Ureter (tissue), 1 donor: Measurements from ENCODE around the gene NFX1. TPM values are rescaled to one million over a fixed set of nuclear protein-coding genes. Genes with fewer than 3 reads are reported as not detected.

Experiments used
- DNase-seq: peaks from one replicate; pipeline ENCODE4 v3.0.0-alpha.2; 2020; ENCODE audit warnings: low spot score
- total RNA-seq: library from RNA; stranded (reverse); gene quantifications from one replicate; pipeline ENCODE4 v1.2.4, GENCODE V29; 2023
- donor health status: DM: yes; HTN: yes; CAD: no.

NFX1 gene
- 50.9 TPM for total RNA-seq

DNA sequence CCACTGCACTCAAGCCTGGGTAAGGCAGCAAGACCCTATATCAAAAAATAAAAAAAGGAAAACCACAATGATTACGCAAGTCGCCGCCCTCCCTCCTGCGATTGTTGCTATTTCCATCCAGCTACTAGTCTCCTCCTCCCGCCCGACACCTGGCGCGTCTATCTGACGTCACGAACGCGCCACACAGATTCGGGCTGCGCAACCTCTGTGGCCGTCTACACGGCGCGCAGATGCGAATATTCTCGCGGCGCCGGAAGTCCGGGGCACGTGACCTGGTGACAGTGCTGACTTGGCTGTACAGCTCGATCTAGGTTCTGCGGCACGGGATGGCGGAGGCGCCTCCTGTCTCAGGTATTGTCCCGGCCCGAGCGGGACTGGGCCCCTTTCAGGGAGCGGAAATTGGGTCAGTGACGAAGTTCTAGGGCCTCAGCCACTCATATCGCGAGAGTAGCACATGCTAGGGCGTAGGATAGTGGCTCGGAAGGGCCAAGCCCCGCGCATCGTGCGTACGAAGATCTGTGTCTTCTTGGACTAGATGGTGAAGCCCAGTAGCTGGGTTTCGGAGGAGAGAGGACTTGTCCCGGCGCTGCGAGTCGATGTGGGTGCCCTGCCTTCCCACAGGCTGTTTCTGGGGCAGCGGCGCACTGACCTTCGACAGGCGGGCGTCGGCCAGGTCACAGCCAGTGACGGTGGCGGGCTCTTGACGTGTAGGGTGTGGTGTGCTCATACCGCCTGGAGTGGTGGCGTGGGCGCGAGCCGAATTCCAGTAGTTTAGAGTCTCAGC is at the start of gene NFX1:
NFX1 (plus strand) TSS at position 270 of the 784 bp plus-strand sequence; CDS start at position 327, 57 bp downstream.
- peak; percentile 98 for DNase-seq

DNA sequence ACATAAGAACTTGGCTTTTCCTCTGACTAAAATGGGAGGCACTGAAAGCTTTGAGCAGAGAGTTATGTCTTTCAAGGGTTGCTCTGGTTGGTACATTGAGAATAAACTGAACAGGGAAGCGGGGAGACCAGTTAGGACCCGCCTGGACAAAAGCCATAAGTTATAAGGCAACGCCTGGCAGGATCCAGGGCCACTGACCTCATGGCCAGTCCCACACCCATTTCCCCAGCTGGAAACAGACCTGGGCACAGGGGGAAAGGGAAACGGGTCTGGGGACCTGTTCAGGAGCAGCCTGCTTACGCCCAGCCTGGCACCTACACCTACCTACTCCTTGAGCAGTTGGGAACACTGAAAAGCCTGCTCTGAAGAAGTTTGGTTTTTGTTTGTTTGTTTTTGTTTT is 49.0 kb upstream of the NFX1 start:
- no peak for DNase-seq

DNA sequence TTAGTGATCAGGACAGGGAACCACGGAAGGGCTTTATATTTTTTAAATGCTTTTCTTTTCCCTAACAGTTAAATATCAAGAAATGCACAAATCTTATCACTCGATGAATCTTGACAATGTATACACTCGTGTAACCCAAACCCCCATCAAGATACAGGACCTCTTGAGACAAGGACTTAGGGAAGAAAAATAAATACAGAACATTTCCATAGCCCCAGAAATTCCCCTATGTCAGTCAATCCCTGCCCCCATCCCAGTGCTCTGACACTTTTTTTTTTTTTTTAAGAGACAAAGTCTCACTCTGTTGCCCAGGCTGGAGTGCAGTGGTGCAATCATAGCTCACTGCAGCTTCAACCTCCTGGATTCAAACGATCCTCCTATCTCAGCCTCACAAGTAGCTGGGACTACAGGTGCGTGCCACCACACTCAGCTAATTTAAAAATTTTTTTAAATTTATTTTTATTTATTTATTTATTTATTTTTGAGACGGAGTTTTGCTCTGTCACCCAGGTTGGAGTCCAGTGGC is 47.6 kb upstream of the NFX1 start:
- DNase-seq: no peak

DNA sequence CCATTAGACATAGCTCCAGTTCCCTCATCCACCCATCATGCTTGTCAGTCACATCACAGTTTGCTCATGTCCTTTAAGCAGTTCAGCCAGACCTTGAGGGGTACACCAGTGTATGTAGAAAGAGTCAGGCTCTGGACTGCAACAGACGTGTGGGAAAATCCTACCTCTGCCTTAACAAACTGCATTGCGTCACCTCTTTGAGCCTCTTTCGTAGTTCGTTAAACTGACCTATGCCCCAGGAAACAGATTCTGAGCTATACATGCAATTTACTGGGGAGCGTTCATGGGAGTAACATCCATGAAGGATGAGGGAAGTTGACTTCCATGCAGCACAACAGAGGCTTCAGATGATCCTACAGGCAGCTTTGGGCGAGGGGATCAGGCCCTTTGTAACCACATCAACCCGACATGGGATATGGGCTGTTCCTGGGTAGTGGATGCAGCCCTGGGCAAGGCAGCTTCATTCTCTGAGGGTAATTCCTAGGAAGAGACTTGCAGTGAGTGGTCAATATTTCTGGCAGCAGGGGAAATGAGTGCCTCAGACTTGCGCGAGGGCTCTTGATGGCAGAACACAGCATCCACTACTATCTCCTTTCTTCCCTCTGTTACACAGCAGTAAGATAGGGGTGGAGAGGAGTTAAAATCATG is 46.1 kb upstream of the NFX1 start:
- DNase-seq: no peak

- DNase-seq: no peak
Observed at GRCh38 chr9:33245341-33245740, 45.0 kb upstream of the NFX1 start.

GRCh38 chr9:33246269-33246860 is 44.0 kb upstream of the NFX1 start:
- DNase-seq: no peak

DNA sequence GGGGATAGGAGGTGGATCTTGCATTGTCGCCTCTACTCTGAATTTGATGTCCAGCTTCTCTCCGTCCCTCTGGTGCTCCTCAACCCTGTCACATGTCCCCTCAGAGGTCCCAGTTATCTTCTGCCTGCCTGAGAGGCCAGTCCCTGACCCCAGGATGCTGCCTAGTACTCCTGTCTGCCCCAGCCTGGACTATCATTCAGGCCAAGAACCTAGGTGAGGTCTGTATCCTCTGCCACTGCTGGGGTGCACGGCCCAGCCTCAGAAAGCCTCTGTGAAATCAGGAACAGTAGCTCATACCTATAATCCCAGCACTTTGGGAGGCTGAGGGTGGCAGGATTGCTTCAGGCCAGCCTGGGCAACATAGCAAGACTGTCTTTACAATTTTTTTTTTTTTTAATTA is 41.7 kb upstream of the NFX1 start:
- no peak for DNase-seq

GRCh38 chr9:33249087-33249658 is 41.1 kb upstream of the NFX1 start:
- DNase-seq: no peak

- no peak for DNase-seq
Observed at GRCh38 chr9:33249983-33250382, 40.3 kb upstream of the NFX1 start.

- DNase-seq: no peak
Observed at GRCh38 chr9:33250458-33250995, 39.8 kb upstream of the NFX1 start.

- DNase-seq: no peak
Observed at GRCh38 chr9:33254211-33254610, 36.1 kb upstream of the NFX1 start.

DNA sequence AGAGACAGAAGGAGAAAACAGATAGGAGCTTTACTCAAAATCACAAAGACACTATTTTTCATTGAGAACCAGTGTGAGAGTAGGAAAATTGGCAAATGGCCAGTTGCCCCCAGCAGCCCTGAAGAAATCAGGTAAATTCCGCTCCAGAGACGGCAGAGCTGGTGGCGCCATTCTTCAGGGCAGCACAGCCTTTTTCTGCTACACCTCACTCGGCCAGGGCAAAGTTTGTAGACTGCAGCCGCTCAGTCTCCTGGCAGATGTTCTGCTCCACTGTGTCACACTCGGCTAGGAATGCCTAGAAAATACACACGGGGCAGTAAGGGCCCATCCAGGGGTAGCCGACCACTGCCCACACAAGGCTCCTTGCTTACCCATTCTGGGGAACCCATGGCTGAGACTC is 35.3 kb upstream of the NFX1 start:
- DNase-seq: no peak

- no peak for DNase-seq
Observed at GRCh38 chr9:33255471-33255870, 34.8 kb upstream of the NFX1 start.

DNA sequence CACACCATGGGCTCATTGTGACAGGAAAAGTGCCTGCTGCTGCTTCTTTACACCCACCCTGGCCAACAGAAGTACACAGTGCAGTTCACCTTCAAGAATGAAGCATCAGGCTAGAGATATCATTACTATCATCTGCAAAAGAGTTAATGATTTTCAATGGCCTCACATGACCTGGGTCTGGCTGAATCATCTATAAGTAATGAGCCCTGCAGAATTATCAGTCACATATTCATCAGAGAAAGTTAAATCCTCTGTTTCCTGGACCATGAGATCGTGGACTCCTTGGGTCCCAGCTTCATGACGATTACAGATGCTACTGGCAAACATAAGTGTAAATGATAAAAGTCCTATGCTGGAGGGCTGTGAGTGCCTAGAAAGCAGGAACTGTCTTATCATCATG is 34.1 kb upstream of the NFX1 start:
- DNase-seq: no peak

- DNase-seq: no peak
Observed at GRCh38 chr9:33257276-33257675, 33.0 kb upstream of the NFX1 start.

DNA sequence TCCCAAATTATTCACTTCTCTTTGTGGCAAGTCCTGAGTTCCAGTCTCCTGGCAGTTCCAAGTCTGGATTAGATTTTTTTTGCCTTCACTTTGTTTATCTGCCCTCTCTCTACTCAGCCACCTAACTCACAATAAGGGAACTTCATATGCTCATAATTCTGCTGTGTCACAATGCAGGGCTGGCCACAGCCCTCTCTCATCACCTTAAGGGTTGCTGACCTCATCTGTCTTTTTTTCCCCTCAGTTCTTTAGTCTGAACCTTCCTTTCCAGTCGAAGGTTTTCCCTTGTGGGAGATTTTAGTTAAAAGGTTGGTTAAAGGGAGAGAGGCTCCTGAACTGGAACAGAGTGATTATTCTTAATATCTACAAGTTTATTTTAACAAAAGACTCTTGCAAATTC is 29.9 kb upstream of the NFX1 start:
- DNase-seq: no peak

- no peak for DNase-seq
Observed at GRCh38 chr9:33263131-33264002, 26.9 kb upstream of the NFX1 start.

GRCh38 chr9:33264003-33264472 is 26.3 kb upstream of the NFX1 start:
- peak; percentile 73 for DNase-seq

GRCh38 chr9:33264473-33265177 is 25.7 kb upstream of the NFX1 start, which contains the start of the genes BAG1 and CHMP5:
TSS of gene BAG1 (minus strand) at chr9:33264708.
TSS of gene CHMP5 (plus strand) at chr9:33265049. CDS start at chr9:33265079, 30 bp downstream.
- DNase-seq: peak; percentile 100

GRCh38 chr9:33265211-33265865 is 25.0 kb upstream of the NFX1 start:
- DNase-seq: peak; percentile 49
